H9 (cell line): Measurements from ENCODE around the gene ARID3C. TPM values are rescaled to one million over a fixed set of nuclear protein-coding genes. Genes with fewer than 3 reads are reported as not detected.

Experiments used
- DNase-seq: peaks from one replicate; pipeline ENCODE4 v3.0.0-alpha.2; 2017
- H2AFZ ChIP-seq: one replicate; pipeline ENCODE4 v1.6.1; 2013; ENCODE audit warnings: mild to moderate bottlenecking, low read length, control low read depth, moderate library complexity
- H2AK5ac ChIP-seq: 2 replicates; pipeline ENCODE4 v1.6.1; 2013; ENCODE audit warnings: low read length, control low read depth, mixed read lengths; ENCODE audit not compliant: insufficient read length
- H2BK120ac ChIP-seq: one replicate; pipeline ENCODE4 v1.6.1; 2013; ENCODE audit warnings: low read depth, mild to moderate bottlenecking, low read length, control low read depth, inconsistent platforms; ENCODE audit not compliant: poor library complexity, severe bottlenecking
- H2BK12ac ChIP-seq: 2 replicates; pipeline ENCODE4 v1.6.1; 2013; ENCODE audit warnings: low read length, control low read depth, mixed read lengths, low read depth; ENCODE audit not compliant: insufficient read length
- H2BK15ac ChIP-seq: 2 replicates; pipeline ENCODE4 v1.6.1; 2013; ENCODE audit warnings: low read depth, low read length, control low read depth
- H2BK20ac ChIP-seq: one replicate; pipeline ENCODE4 v1.6.1; 2013; ENCODE audit warnings: low read depth, mild to moderate bottlenecking, low read length, control low read depth, inconsistent platforms; ENCODE audit not compliant: poor library complexity, severe bottlenecking
- H2BK5ac ChIP-seq: 2 replicates; pipeline ENCODE4 v1.6.1; 2013; ENCODE audit warnings: low read length, control low read depth, mixed read lengths; ENCODE audit not compliant: insufficient read length
- H3K14ac ChIP-seq: 2 replicates; pipeline ENCODE4 v1.6.1; 2013; ENCODE audit warnings: low read length, control low read depth; ENCODE audit not compliant: insufficient read depth
- H3K18ac ChIP-seq: 2 replicates; pipeline ENCODE4 v1.6.1; 2013; ENCODE audit warnings: low read depth, mild to moderate bottlenecking, mixed read lengths, low read length, control low read depth; ENCODE audit not compliant: insufficient read length
- H3K23ac ChIP-seq: 2 replicates; pipeline ENCODE4 v1.6.1; 2013; ENCODE audit warnings: low read length, control low read depth, mixed read lengths, low read depth; ENCODE audit not compliant: insufficient read length
- H3K23me2 ChIP-seq: 2 replicates; pipeline ENCODE4 v1.6.1; 2013; ENCODE audit warnings: low read depth, mild to moderate bottlenecking, mixed read lengths, low read length, control low read depth; ENCODE audit not compliant: insufficient read length, poor library complexity, severe bottlenecking
- H3K27ac ChIP-seq: 2 replicates; pipeline ENCODE4 v1.5.1; 2013; ENCODE audit warnings: low read length, control low read depth, mixed read lengths, low read depth; ENCODE audit not compliant: insufficient read length
- H3K27me3 ChIP-seq: 2 replicates; pipeline ENCODE4 v1.6.1; 2013; ENCODE audit warnings: low read length, control low read depth, inconsistent platforms; ENCODE audit not compliant: insufficient read depth
- H3K4ac ChIP-seq: 2 replicates; pipeline ENCODE4 v1.6.1; 2013; ENCODE audit warnings: low read depth, mild to moderate bottlenecking, control low read depth, inconsistent platforms, low read length, moderate library complexity
- H3K4me1 ChIP-seq: 2 replicates; pipeline ENCODE4 v1.6.1; 2013; ENCODE audit warnings: low read length, control low read depth, inconsistent platforms; ENCODE audit not compliant: insufficient read depth
- H3K4me2 ChIP-seq: 2 replicates; pipeline ENCODE4 v1.6.1; 2013; ENCODE audit warnings: low read length, control low read depth, mixed read lengths; ENCODE audit not compliant: insufficient read length, insufficient read depth
- H3K56ac ChIP-seq: 2 replicates; pipeline ENCODE4 v1.6.1; 2013; ENCODE audit warnings: low read depth, mild to moderate bottlenecking, mixed read lengths, low read length, control low read depth; ENCODE audit not compliant: insufficient read length
- H3K79me1 ChIP-seq: 2 replicates; pipeline ENCODE4 v1.6.1; 2013; ENCODE audit warnings: low read depth, mild to moderate bottlenecking, moderate library complexity, low read length, control low read depth, inconsistent platforms; ENCODE audit not compliant: insufficient read depth, poor library complexity, severe bottlenecking
- H3K79me2 ChIP-seq: 2 replicates; pipeline ENCODE4 v1.6.1; 2013; ENCODE audit warnings: low read length, control low read depth, inconsistent platforms; ENCODE audit not compliant: insufficient read depth
- H3K9ac ChIP-seq: 2 replicates; pipeline ENCODE4 v1.6.1; 2013; ENCODE audit warnings: low read length, control low read depth, mixed read lengths; ENCODE audit not compliant: insufficient read length; ENCODE audit errors: extremely low read depth
- H3K9me3 ChIP-seq: one replicate; pipeline ENCODE4 v1.6.1; 2013; ENCODE audit warnings: low read depth, low read length, inconsistent platforms; ENCODE audit not compliant: control insufficient read depth
- H3T11ph ChIP-seq: one replicate; pipeline ENCODE4 v1.6.1; 2013; ENCODE audit warnings: mild to moderate bottlenecking, low read length, control low read depth, inconsistent platforms
- H4K20me1 ChIP-seq: one replicate; pipeline ENCODE4 v1.6.1; 2013; ENCODE audit not compliant: control insufficient read depth, insufficient read length, insufficient read depth
- H4K5ac ChIP-seq: 2 replicates; pipeline ENCODE4 v1.6.1; 2013; ENCODE audit warnings: low read depth, mild to moderate bottlenecking, mixed read lengths, low read length, control low read depth; ENCODE audit not compliant: insufficient read length
- H4K8ac ChIP-seq: replicated peaks from 2 replicates; pipeline ENCODE4 v1.6.1; 2013; ENCODE audit warnings: low read length, control low read depth, mixed read lengths, low read depth; ENCODE audit not compliant: insufficient read length
- H4K91ac ChIP-seq: 2 replicates; pipeline ENCODE4 v1.6.1; 2013; ENCODE audit warnings: low read depth, mild to moderate bottlenecking, moderate library complexity, mixed read lengths, low read length, control low read depth; ENCODE audit not compliant: insufficient read length
- H3K27ac Mint-ChIP-seq, 3 experiments: 2 replicates in 2 of 3; 3 replicates in 1 of 3; pipeline ENCODE4 v1.8.0; 2020 to 2021; ENCODE audit warnings: mixed read lengths in 3 of 3, mild to moderate bottlenecking in 1 of 3, moderate library complexity in 1 of 3
- H3K27me3 Mint-ChIP-seq: 2 replicates; pipeline ENCODE4 v1.8.0; 2021; ENCODE audit warnings: low read depth, mild to moderate bottlenecking, moderate library complexity, mixed read lengths
- H3K36me3 Mint-ChIP-seq, 3 experiments: 2 replicates in 2 of 3; 3 replicates in 1 of 3; pipeline ENCODE4 v1.8.0; 2020 to 2021; ENCODE audit warnings: low read depth in 3 of 3, mixed read lengths in 3 of 3; ENCODE audit not compliant: insufficient read depth in 1 of 3
- H3K4me1 Mint-ChIP-seq, 2 experiments: 2 replicates each; pipeline ENCODE4 v1.8.0; 2020; ENCODE audit warnings: mixed read lengths in 2 of 2
- H3K4me3 Mint-ChIP-seq, 2 experiments: 2 replicates in 1 of 2; 3 replicates in 1 of 2; pipeline ENCODE4 v1.8.0; 2020 to 2021; ENCODE audit warnings: mild to moderate bottlenecking in 2 of 2, mixed read lengths in 2 of 2, moderate library complexity in 1 of 2
- H3K9me3 Mint-ChIP-seq, 2 experiments: 2 replicates in 1 of 2; 3 replicates in 1 of 2; pipeline ENCODE4 v1.8.0; 2020; ENCODE audit warnings: mild to moderate bottlenecking in 2 of 2, mixed read lengths in 2 of 2, moderate library complexity in 1 of 2
- WGBS: extraction: QIAGEN DNeasy Blood & Tissue Kit; methylation state at CpG from one replicate; pipeline ENCODE4 v1.1.7; 2013; ENCODE audit warnings: missing lambda C conversion rate, low lambda C conversion rate, mixed read lengths; ENCODE audit not compliant: insufficient read length; ENCODE audit errors: extremely low coverage; 5-methylcytosine and 5-hydroxymethylcytosine counted together
- total RNA-seq: library from RNA; stranded (reverse); gene quantifications from 2 replicates; pipeline ENCODE4 v1.2.1, GENCODE V29; 2021
- TF ChIP-seq, protein P1 (sequence below): fragments of 200-600 bp; sonication (generic); conservative IDR thresholded peaks from 3 replicates; pipeline ENCODE4 v1.8.0; 2021; ENCODE audit warnings: antibody characterized with exemption, mild to moderate bottlenecking

Gene ARID3C
- total RNA-seq, 1 experiment from 2014 or later = not detected

DNA sequence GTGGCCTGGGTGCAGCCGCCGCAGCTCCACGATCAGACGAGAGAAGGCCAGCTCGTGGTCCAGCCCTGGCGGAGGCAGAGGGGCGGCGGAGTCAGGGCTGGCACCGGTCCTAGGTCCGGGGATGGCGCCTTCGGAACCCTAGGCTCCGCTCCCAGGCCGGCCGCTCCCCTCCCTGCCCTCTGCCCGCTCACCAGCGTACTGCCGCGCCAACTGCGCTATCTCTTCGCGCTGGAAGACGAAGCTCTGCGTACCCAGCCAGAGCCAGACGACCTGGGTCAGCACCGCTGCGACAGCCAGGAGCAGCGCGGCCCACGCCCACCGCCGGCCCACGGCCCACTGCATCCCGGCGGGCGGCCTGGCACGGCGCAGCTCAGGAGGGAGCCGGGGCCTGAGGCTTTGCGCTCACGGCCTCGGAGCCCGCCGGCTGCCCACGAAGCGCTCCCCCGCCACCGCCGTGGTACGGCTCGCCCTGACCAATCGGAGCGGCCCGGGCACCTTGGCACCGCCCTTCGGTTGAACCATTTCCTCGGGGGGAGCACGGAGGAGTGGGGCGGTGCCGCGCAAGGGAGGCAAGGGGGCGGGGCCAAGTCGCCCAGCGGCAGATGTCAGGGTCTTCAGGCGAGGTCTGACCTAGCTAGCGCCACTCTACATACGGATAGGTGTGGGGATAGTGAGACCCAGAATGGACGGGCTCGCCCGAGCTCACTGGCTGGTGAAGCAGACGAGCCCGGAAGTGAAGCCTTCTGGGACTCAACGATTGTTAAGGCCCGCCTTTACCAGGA is 8.7 kb upstream of the ARID3C start, which contains the start of gene SIGMAR1:
TSS of gene SIGMAR1 (minus strand) at position 432 of the 782 bp plus-strand sequence. CDS start at position 342, 90 bp downstream.
- H3K4me1 Mint-ChIP-seq = peaks cover 17 to 27% of the 10 kb centered on the region in 2 experiments
- H3K27me3 Mint-ChIP-seq = peaks cover 14% of the 10 kb centered on the region
- peaks cover 4% of the 10 kb centered on the region; the same call in 1 of the 2 replicates for H3K4me1 ChIP-seq
- H3K23me2 ChIP-seq = peaks cover 11% of the 10 kb centered on the region
- no peaks in the 10 kb centered on the region for H4K20me1 ChIP-seq
- peak; percentile 95 for DNase-seq
- peak within 1 kb of the TSS; percentile 87 to 89 for H3K4me3 Mint-ChIP-seq
- H2BK5ac ChIP-seq = no peak within 1 kb of the TSS
- H2AFZ ChIP-seq = no peak within 1 kb of the TSS
- no peak within 1 kb of the TSS for H4K8ac ChIP-seq
- H3K79me1 ChIP-seq = no peaks in the 10 kb centered on the region
- no peak within 1 kb of the TSS for H2BK20ac ChIP-seq
- H3K4me2 ChIP-seq = peak within 1 kb of the TSS; percentile 75
- no peak within 1 kb of the TSS for H2BK12ac ChIP-seq
- no peaks in the 10 kb centered on the region for H3K9me3 ChIP-seq
- TF ChIP-seq, protein P1, sequence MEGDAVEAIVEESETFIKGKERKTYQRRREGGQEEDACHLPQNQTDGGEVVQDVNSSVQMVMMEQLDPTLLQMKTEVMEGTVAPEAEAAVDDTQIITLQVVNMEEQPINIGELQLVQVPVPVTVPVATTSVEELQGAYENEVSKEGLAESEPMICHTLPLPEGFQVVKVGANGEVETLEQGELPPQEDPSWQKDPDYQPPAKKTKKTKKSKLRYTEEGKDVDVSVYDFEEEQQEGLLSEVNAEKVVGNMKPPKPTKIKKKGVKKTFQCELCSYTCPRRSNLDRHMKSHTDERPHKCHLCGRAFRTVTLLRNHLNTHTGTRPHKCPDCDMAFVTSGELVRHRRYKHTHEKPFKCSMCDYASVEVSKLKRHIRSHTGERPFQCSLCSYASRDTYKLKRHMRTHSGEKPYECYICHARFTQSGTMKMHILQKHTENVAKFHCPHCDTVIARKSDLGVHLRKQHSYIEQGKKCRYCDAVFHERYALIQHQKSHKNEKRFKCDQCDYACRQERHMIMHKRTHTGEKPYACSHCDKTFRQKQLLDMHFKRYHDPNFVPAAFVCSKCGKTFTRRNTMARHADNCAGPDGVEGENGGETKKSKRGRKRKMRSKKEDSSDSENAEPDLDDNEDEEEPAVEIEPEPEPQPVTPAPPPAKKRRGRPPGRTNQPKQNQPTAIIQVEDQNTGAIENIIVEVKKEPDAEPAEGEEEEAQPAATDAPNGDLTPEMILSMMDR = no peak
- H3K36me3 Mint-ChIP-seq = peaks cover 2 to 15% (median 10%) of the 10 kb centered on the region in 3 experiments; a peak in 6 of 7 replicates
- H3K27ac Mint-ChIP-seq = peak within 1 kb of the TSS in 2 of 3 experiments; percentile 64 to 82; a peak in 4 of 7 replicates
- no peak within 1 kb of the TSS for H3K23ac ChIP-seq
- H3T11ph ChIP-seq = no peak within 1 kb of the TSS
- H3K14ac ChIP-seq = peak within 1 kb of the TSS; percentile 85
- no CpG with 5 or more reads among the region's 74 CpGs for WGBS
- H3K18ac ChIP-seq = peak within 1 kb of the TSS; percentile 36
- H2BK15ac ChIP-seq = no peak within 1 kb of the TSS
- no peak within 1 kb of the TSS for H3K56ac ChIP-seq
- H3K4ac ChIP-seq = no peak within 1 kb of the TSS
- H4K5ac ChIP-seq = no peak within 1 kb of the TSS
- no peaks in the 10 kb centered on the region for H3K27me3 ChIP-seq
- H3K9me3 Mint-ChIP-seq = no peaks in the 10 kb centered on the region
- H2AK5ac ChIP-seq = no peak within 1 kb of the TSS
- H3K9ac ChIP-seq = peak within 1 kb of the TSS; percentile 54
- no peak within 1 kb of the TSS for H2BK120ac ChIP-seq
- no peak within 1 kb of the TSS for H4K91ac ChIP-seq
- no peaks in the 10 kb centered on the region; the same call in 1 of the 2 replicates for H3K79me2 ChIP-seq
- H3K27ac ChIP-seq = no peak within 1 kb of the TSS
